ENCODE data around the gene NNT.
"Not testable (repeated sequence)": the region's sequence is repeated elsewhere in the genome, so short reads cannot be mapped to it uniquely, and the experiment has no call there.

The NNT gene

DNA sequence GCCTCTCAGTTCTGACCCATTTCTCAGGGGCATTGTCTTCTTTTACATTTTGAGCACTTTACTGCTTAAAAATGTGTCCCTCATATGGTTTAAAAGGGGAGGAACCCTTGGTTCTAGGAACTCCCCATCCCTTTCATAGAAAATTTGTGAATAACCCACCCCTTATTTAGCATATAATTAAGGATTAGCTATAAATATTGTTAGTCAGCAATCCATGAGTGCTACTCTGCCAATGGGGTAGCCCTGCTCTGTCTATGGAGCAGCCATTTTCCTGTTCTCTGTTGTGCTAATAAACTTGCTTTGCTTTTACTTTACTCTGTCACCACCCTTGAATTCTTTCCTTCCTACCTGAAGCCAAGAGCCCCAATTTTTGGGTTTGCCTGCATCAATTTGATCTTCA, 12.3 kb upstream of the NNT start:
- no peak overlapping the region for H3K14ac ChIP-seq (ENCODE audit: low read length in 2 of 2)
- no peak overlapping the region for H2BK5ac ChIP-seq (ENCODE audit: low read depth, low read length, poor library complexity, severe bottlenecking)
- no peak overlapping the region for H2BK12ac ChIP-seq (ENCODE audit: low read length in 2 of 2)
- no peak overlapping the region for H3K4me2 ChIP-seq (ENCODE audit: low read length, poor library complexity, severe bottlenecking)
- no peak overlapping the region for H2BK15ac ChIP-seq (ENCODE audit: low read depth, poor library complexity, severe bottlenecking)
- H4K8ac ChIP-seq (ENCODE audit: low read length): no peak overlapping the region
- peaks cover 11% of the 10 kb centered on the region for H3K79me1 ChIP-seq (replicated peaks; ENCODE audit: low read length, poor library complexity, severe bottlenecking)
- no peak overlapping the region for H2AFZ ChIP-seq (ENCODE audit: low read depth, low read length)
- no peak overlapping the region for H4K91ac ChIP-seq (ENCODE audit: low read length)
- no peak overlapping the region for H3K4ac ChIP-seq (ENCODE audit: low read depth in 1 of 2, low read length in 2 of 2)
- H3K9ac ChIP-seq (ENCODE audit: low read length): no peak overlapping the region
- H3K9me3 ChIP-seq (ENCODE audit: control insufficient read depth, low read length): no peaks in the 10 kb centered on the region
- no peaks in the 10 kb centered on the region for H3K4me1 ChIP-seq (ENCODE audit: control insufficient read depth, insufficient read depth, low read depth, low read length)
- no peak overlapping the region for H3K18ac ChIP-seq (ENCODE audit: low read depth in 1 of 2, low read length in 2 of 2)
- no peak overlapping the region for H3K4me3 ChIP-seq (ENCODE audit: insufficient read depth in 1 of 2, low read depth in 1 of 2, low read length in 2 of 2)
- H2AK5ac ChIP-seq (ENCODE audit: low read length, severe bottlenecking): no peak overlapping the region
- H3K23ac ChIP-seq (ENCODE audit: low read length in 2 of 2): no peak overlapping the region
- H2BK120ac ChIP-seq (ENCODE audit: low read depth, low read length): no peak overlapping the region
- no peaks in the 10 kb centered on the region for H3K36me3 ChIP-seq (ENCODE audit: control insufficient read depth in 1 of 2, insufficient read depth in 2 of 2, low read depth in 1 of 2, low read length in 2 of 2)
- DNase-seq: no peak
- H3K27me3 ChIP-seq (ENCODE audit: control insufficient read depth in 1 of 2, insufficient read depth in 1 of 2, low read length in 2 of 2): no peaks in the 10 kb centered on the region
- H3K27ac ChIP-seq (ENCODE audit: low read length, poor library complexity, severe bottlenecking): no peak overlapping the region

DNA sequence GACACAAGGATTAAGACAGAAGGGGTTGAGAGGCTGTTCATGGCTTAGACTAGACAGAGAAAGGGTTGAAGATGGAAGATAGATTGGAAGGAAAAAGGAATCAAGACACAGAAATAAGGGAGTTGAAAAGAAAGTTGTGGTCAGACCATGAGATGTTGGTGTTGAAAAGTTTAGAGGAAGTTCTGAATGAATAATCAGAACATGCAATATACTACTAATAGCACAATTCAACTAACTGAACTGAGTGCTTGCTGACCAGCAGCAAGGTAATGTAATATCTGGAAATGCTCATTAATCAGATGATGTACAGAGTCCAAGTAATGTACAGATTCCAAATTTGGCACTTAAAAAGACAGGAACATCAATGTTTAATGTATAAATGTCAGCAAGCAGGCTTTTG, 10.6 kb upstream of the NNT start:
- no peak overlapping the region for H3K18ac ChIP-seq (ENCODE audit: low read depth in 1 of 2, low read length in 2 of 2)
- no peak overlapping the region for H3K14ac ChIP-seq (ENCODE audit: low read length in 2 of 2)
- peaks cover 11% of the 10 kb centered on the region for H3K79me1 ChIP-seq (replicated peaks; ENCODE audit: low read length, poor library complexity, severe bottlenecking)
- no peak overlapping the region for H4K8ac ChIP-seq (ENCODE audit: low read length)
- H3K27ac ChIP-seq (ENCODE audit: low read length, poor library complexity, severe bottlenecking): no peak overlapping the region
- no peaks in the 10 kb centered on the region for H3K27me3 ChIP-seq (ENCODE audit: control insufficient read depth in 1 of 2, insufficient read depth in 1 of 2, low read length in 2 of 2)
- no peak overlapping the region for H3K23ac ChIP-seq (ENCODE audit: low read length in 2 of 2)
- H2AFZ ChIP-seq (ENCODE audit: low read depth, low read length): no peak overlapping the region
- H2BK12ac ChIP-seq (ENCODE audit: low read length in 2 of 2): no peak overlapping the region
- H2BK15ac ChIP-seq (ENCODE audit: low read depth, poor library complexity, severe bottlenecking): no peak overlapping the region
- no peak overlapping the region for H3K9ac ChIP-seq (ENCODE audit: low read length)
- no peak overlapping the region for H2BK120ac ChIP-seq (ENCODE audit: low read depth, low read length)
- H3K36me3 ChIP-seq (ENCODE audit: control insufficient read depth in 1 of 2, insufficient read depth in 2 of 2, low read depth in 1 of 2, low read length in 2 of 2): no peaks in the 10 kb centered on the region
- no peak overlapping the region for H3K4me2 ChIP-seq (ENCODE audit: low read length, poor library complexity, severe bottlenecking)
- no peaks in the 10 kb centered on the region for H3K4me1 ChIP-seq (ENCODE audit: control insufficient read depth, insufficient read depth, low read depth, low read length)
- no peak overlapping the region for H3K4me3 ChIP-seq (ENCODE audit: insufficient read depth in 1 of 2, low read depth in 1 of 2, low read length in 2 of 2)
- no peak overlapping the region for H2AK5ac ChIP-seq (ENCODE audit: low read length, severe bottlenecking)
- no peak overlapping the region for H4K91ac ChIP-seq (ENCODE audit: low read length)
- no peaks in the 10 kb centered on the region for H3K9me3 ChIP-seq (ENCODE audit: control insufficient read depth, low read length)
- no peak for DNase-seq
- H2BK5ac ChIP-seq (ENCODE audit: low read depth, low read length, poor library complexity, severe bottlenecking): no peak overlapping the region
- H3K4ac ChIP-seq (ENCODE audit: low read depth in 1 of 2, low read length in 2 of 2): no peak overlapping the region

DNA sequence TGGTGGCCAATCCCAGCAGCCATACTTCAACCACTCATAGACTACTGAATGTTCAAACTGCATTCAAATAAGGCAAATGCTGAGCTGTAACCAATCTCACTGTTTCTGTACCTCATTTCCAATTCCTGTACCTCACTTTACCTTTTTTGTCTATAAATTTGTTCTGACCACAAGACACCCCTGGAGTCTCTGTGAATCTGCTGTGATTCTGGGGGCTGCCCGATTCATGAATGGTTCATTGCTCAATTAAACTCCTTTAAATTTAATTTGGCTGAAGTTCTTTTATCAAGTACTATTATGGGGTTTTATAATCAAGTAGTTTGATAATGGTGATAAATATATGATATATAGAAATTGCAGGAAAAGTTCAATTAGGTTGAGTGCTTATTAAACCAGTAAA, 4.1 kb upstream of the NNT start:
- H3K79me1 ChIP-seq (replicated peaks; ENCODE audit: low read length, poor library complexity, severe bottlenecking): peaks cover 18% of the 10 kb centered on the region
- not testable (repeated sequence) for H3K27me3 ChIP-seq (ENCODE audit: control insufficient read depth in 1 of 2, insufficient read depth in 1 of 2, low read length in 2 of 2); H3K27ac ChIP-seq (ENCODE audit: low read length, poor library complexity, severe bottlenecking); H3K23ac ChIP-seq (ENCODE audit: low read length in 2 of 2); H3K4me2 ChIP-seq (ENCODE audit: low read length, poor library complexity, severe bottlenecking); H2AK5ac ChIP-seq (ENCODE audit: low read length, severe bottlenecking); H3K36me3 ChIP-seq (ENCODE audit: control insufficient read depth in 1 of 2, insufficient read depth in 2 of 2, low read depth in 1 of 2, low read length in 2 of 2); H2AFZ ChIP-seq (ENCODE audit: low read depth, low read length); H3K4me3 ChIP-seq (ENCODE audit: insufficient read depth in 1 of 2, low read depth in 1 of 2, low read length in 2 of 2); H2BK12ac ChIP-seq (ENCODE audit: low read length in 2 of 2); H3K4ac ChIP-seq (ENCODE audit: low read depth in 1 of 2, low read length in 2 of 2); H2BK5ac ChIP-seq (ENCODE audit: low read depth, low read length, poor library complexity, severe bottlenecking); H3K18ac ChIP-seq (ENCODE audit: low read depth in 1 of 2, low read length in 2 of 2); H2BK15ac ChIP-seq (ENCODE audit: low read depth, poor library complexity, severe bottlenecking); H3K14ac ChIP-seq (ENCODE audit: low read length in 2 of 2); DNase-seq; H4K8ac ChIP-seq (ENCODE audit: low read length); H3K4me1 ChIP-seq (ENCODE audit: control insufficient read depth, insufficient read depth, low read depth, low read length); H2BK120ac ChIP-seq (ENCODE audit: low read depth, low read length); H3K9ac ChIP-seq (ENCODE audit: low read length); H4K91ac ChIP-seq (ENCODE audit: low read length); H3K9me3 ChIP-seq (ENCODE audit: control insufficient read depth, low read length)
- WGBS: no CpG with 5 or more reads among the region's 1 CpG

DNA sequence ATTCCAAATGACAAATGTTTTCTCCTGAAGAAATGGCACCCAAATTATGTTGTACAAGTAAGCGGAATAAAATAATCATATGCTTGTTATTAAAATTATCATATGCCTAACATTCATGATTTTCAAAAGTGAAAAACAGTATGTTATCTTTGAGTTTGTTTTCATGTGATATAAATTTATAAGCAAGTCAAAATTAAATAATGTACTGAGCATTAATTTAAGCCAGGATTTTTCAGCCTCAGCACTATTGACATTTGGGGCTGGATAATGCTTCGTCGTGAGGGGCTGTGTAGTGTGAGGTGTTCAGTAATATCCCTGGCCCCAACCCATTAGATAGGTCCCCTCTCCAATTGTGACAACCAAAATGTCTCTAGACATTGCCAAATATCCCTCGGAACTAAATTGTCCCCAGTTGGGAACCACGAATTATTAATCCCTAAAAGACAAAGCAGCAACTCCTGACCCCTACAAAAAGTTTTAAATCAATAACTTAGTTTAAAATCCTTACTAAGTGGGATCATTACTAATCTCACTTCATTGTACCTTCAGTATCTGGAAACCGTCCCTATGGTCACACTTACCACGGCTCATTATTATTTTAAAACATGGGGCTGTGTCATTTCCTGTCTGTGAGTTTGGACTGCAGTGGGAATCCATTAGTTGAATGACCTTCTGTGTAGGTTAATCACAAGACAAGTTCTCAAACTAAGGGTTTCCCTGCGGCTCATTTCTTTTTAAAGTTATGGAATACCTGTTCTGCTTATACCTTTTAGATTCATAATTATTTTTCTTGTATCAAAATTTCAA, 1.3 kb upstream of the NNT start:
- DNase-seq: peak; percentile 74
- H3K14ac ChIP-seq (ENCODE audit: low read length in 2 of 2): no peak overlapping the region
- peak overlapping the region in 1 of 2 experiments; percentile 84 for H3K4ac ChIP-seq (ENCODE audit: low read depth in 1 of 2, low read length in 2 of 2)
- no peak overlapping the region for H3K27ac ChIP-seq (ENCODE audit: low read length, poor library complexity, severe bottlenecking)
- H2BK15ac ChIP-seq (ENCODE audit: low read depth, poor library complexity, severe bottlenecking): no peak overlapping the region
- H3K23ac ChIP-seq (ENCODE audit: low read length in 2 of 2): no peak overlapping the region
- peaks cover 6% of the 10 kb centered on the region for H3K4me1 ChIP-seq (ENCODE audit: control insufficient read depth, insufficient read depth, low read depth, low read length)
- peak overlapping the region; percentile 77 for H2BK120ac ChIP-seq (ENCODE audit: low read depth, low read length)
- H4K91ac ChIP-seq (ENCODE audit: low read length): no peak overlapping the region
- peak overlapping the region; percentile 98 for H3K9ac ChIP-seq (ENCODE audit: low read length)
- peak overlapping the region; percentile 99 for H2AK5ac ChIP-seq (ENCODE audit: low read length, severe bottlenecking)
- peaks cover 0 to 4% of the 10 kb centered on the region in 2 experiments for H3K36me3 ChIP-seq (ENCODE audit: control insufficient read depth in 1 of 2, insufficient read depth in 2 of 2, low read depth in 1 of 2, low read length in 2 of 2)
- H3K18ac ChIP-seq (ENCODE audit: low read depth in 1 of 2, low read length in 2 of 2): no peak overlapping the region
- H3K4me2 ChIP-seq (ENCODE audit: low read length, poor library complexity, severe bottlenecking): peak overlapping the region; percentile 10
- H2BK5ac ChIP-seq (ENCODE audit: low read depth, low read length, poor library complexity, severe bottlenecking): no peak overlapping the region
- peak overlapping the region in 1 of 2 experiments; percentile 100 for H3K4me3 ChIP-seq (ENCODE audit: insufficient read depth in 1 of 2, low read depth in 1 of 2, low read length in 2 of 2)
- no peaks in the 10 kb centered on the region for H3K9me3 ChIP-seq (ENCODE audit: control insufficient read depth, low read length)
- H4K8ac ChIP-seq (ENCODE audit: low read length): peak overlapping the region; percentile 94
- no peak overlapping the region for H2BK12ac ChIP-seq (ENCODE audit: low read length in 2 of 2)
- H2AFZ ChIP-seq (ENCODE audit: low read depth, low read length): no peak overlapping the region
- 84% methylated on average over 4 of the region's 8 CpGs for WGBS
- H3K27me3 ChIP-seq (ENCODE audit: control insufficient read depth in 1 of 2, insufficient read depth in 1 of 2, low read length in 2 of 2): no peaks in the 10 kb centered on the region
- peaks cover 23% of the 10 kb centered on the region for H3K79me1 ChIP-seq (replicated peaks; ENCODE audit: low read length, poor library complexity, severe bottlenecking)
